ENCODE results near the gene MED12. TPM values are rescaled to one million over a fixed set of nuclear protein-coding genes. Genes with fewer than 3 reads are reported as not detected.
A peak's percentile ranks its signal among the peaks of the same experiment; 100 is the strongest.

MED12 gene
- total RNA-seq, 1 experiment from 2014 or later: 44.1 TPM

DNA sequence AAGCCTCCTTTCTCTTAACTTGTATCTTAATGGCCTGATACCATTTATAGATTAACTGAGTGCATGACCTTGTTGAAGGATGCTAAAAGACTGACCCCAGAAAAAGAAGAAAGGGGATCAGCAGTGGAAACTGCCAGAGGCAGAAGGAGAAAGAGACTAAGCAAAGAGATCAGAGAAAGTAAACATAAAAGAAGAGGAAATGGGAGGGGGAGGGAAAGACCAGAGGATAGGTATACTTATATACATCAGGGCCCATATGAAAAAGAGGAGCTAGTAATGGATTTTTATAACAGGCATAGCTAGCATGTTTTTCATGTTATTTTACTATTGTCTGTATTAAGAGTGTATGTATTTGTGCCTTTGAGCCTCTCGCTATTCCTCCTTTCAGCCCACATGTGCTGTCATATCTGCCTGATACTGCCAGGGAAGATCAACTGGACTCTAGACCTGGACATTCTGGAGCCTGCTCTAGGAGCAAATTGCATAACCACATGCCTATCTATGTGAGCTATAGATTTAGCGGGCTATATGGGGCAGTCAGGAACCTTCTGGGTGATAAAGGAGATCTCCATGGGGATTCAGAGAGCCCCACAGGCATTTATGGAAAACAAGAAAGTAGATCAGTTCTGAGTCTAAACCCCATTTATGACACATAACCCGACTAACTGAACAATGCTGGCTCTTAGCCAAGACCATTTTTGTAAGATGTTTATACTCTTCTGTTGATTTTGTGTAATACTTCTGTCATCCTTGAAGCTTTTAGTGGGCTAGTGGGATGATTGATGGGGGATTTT is 36.9 kb upstream of the MED12 start:
- no peaks in the 10 kb centered on the region for H3K27me3 ChIP-seq (replicated peaks; ENCODE audit: control insufficient read depth, insufficient read depth, low read length)
- Mint-ChIP-seq H3K27ac (ENCODE audit: unreplicated experiment) (peak overlapping the region; percentile 63), H3K4me3 (ENCODE audit: unreplicated experiment) (peak overlapping the region; percentile 11), H3K9me3 (ENCODE audit: unreplicated experiment) (no peaks in the 10 kb centered on the region), H3K4me1 (ENCODE audit: low read depth, unreplicated experiment) (peaks cover 10% of the 10 kb centered on the region), H3K36me3 (ENCODE audit: insufficient read depth, unreplicated experiment) (no peaks in the 10 kb centered on the region), H3K27me3 (ENCODE audit: insufficient read depth, unreplicated experiment) (no peaks in the 10 kb centered on the region)
- no peaks in the 10 kb centered on the region for H3K36me3 ChIP-seq (ENCODE audit: control insufficient read depth, insufficient read depth, low read length)
- TF ChIP-seq, protein P1, sequence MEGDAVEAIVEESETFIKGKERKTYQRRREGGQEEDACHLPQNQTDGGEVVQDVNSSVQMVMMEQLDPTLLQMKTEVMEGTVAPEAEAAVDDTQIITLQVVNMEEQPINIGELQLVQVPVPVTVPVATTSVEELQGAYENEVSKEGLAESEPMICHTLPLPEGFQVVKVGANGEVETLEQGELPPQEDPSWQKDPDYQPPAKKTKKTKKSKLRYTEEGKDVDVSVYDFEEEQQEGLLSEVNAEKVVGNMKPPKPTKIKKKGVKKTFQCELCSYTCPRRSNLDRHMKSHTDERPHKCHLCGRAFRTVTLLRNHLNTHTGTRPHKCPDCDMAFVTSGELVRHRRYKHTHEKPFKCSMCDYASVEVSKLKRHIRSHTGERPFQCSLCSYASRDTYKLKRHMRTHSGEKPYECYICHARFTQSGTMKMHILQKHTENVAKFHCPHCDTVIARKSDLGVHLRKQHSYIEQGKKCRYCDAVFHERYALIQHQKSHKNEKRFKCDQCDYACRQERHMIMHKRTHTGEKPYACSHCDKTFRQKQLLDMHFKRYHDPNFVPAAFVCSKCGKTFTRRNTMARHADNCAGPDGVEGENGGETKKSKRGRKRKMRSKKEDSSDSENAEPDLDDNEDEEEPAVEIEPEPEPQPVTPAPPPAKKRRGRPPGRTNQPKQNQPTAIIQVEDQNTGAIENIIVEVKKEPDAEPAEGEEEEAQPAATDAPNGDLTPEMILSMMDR (IDR thresholded peaks at IDR 0.05; ENCODE audit: insufficient read depth in 1 of 2, low read depth in 1 of 2, low read length in 1 of 2, severe bottlenecking in 1 of 2, unreplicated experiment in 1 of 2): no peak
- no peak overlapping the region for H3K4me3 ChIP-seq (ENCODE audit: low read depth, low read length)
- BruUV-seq (replicated peaks): no TSS peak
- ChIA-PET CTCF (no interaction called here), POLR2A (interaction anchor here (1.0 kb wide), 1 partner anchor 101 kb away, joined by 3 read pairs; no protein-coding TSS in a partner anchor)
- no peaks in the 10 kb centered on the region for H3K9me3 ChIP-seq
- peaks cover 16% of the 10 kb centered on the region for H3K4me1 ChIP-seq
- peak; percentile 30 to 58 for DNase-seq
- intact Hi-C loops (cut with micrococcal nuclease; ENCODE audit: unreplicated experiment): no loop called here

DNA sequence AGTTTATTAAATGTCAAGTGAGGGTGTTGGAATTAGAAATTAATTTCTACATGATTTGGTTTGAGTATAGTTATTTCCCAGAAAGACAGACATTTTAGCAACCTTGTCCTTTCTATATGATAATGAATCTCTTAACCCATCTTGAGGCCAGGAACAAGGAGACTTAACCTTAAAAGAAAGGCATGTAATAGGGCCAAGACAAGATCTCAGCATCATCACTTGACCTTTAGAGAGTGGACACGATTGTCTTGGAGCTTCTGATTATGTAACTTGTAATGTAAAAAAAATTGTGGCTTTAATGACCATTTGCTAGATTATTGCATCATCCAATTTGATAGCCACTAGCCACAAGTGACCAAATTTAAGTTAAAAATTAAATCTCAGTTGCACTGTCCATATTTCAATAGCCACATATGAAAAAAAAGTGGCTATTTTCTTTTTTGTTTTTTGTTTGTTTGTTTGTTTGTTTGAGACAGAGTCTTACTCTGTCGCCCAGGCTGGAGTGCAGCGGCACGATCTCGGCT is 36.2 kb upstream of the MED12 start:
- POLR2A ChIA-PET: interaction anchor here (1.0 kb wide), 1 partner anchor 100 kb away, joined by 3 read pairs; no protein-coding TSS in a partner anchor
- Mint-ChIP-seq H3K27ac (ENCODE audit: unreplicated experiment) (no peak overlapping the region), H3K9me3 (ENCODE audit: unreplicated experiment) (no peaks in the 10 kb centered on the region), H3K27me3 (ENCODE audit: insufficient read depth, unreplicated experiment) (no peaks in the 10 kb centered on the region), H3K36me3 (ENCODE audit: insufficient read depth, unreplicated experiment) (no peaks in the 10 kb centered on the region), H3K4me3 (ENCODE audit: unreplicated experiment) (no peak overlapping the region), H3K4me1 (ENCODE audit: low read depth, unreplicated experiment) (peaks cover 10% of the 10 kb centered on the region)
- Histone ChIP-seq H3K4me1 (peaks cover 16% of the 10 kb centered on the region), H3K9me3 (no peaks in the 10 kb centered on the region), H3K36me3 (ENCODE audit: control insufficient read depth, insufficient read depth, low read length) (no peaks in the 10 kb centered on the region), H3K27me3 (replicated peaks; ENCODE audit: control insufficient read depth, insufficient read depth, low read length) (no peaks in the 10 kb centered on the region), H3K4me3 (ENCODE audit: low read depth, low read length) (no peak overlapping the region)
- intact Hi-C loops (cut with micrococcal nuclease; ENCODE audit: unreplicated experiment): no loop called here
- no TSS peak for BruUV-seq (replicated peaks)
- CTCF ChIA-PET: no interaction called here
- TF ChIP-seq, protein P1 (IDR thresholded peaks at IDR 0.05; ENCODE audit: insufficient read depth in 1 of 2, low read depth in 1 of 2, low read length in 1 of 2, severe bottlenecking in 1 of 2, unreplicated experiment in 1 of 2): no peak
- DNase-seq: no peak

DNA sequence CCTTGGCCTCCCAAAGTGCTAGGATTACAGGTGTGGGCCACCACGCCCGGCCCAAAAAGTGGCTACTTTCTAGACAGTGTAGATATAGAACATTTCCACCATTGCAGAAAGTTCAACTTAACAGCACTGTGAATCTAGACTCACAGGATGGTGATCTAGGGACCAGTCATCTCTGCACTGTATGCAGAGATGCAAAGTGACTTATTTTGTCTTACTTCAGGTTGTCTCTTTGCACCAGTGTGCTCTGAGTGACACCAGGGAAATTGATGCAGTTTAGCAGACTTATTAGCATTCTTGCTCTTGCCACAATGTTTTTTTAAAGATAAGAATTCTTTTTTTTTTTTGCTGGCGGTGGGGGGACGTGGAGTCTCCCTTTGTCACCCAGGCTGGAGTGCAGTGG is 35.6 kb upstream of the MED12 start:
- DNase-seq: no peak
- Mint-ChIP-seq H3K27ac (ENCODE audit: unreplicated experiment) (no peak overlapping the region), H3K4me3 (ENCODE audit: unreplicated experiment) (no peak overlapping the region), H3K27me3 (ENCODE audit: insufficient read depth, unreplicated experiment) (no peaks in the 10 kb centered on the region), H3K36me3 (ENCODE audit: insufficient read depth, unreplicated experiment) (no peaks in the 10 kb centered on the region), H3K9me3 (ENCODE audit: unreplicated experiment) (no peaks in the 10 kb centered on the region), H3K4me1 (ENCODE audit: low read depth, unreplicated experiment) (peaks cover 10% of the 10 kb centered on the region)
- Histone ChIP-seq H3K9me3 (no peaks in the 10 kb centered on the region), H3K4me1 (peaks cover 16% of the 10 kb centered on the region), H3K27me3 (replicated peaks; ENCODE audit: control insufficient read depth, insufficient read depth, low read length) (no peaks in the 10 kb centered on the region), H3K36me3 (ENCODE audit: control insufficient read depth, insufficient read depth, low read length) (no peaks in the 10 kb centered on the region), H3K4me3 (ENCODE audit: low read depth, low read length) (no peak overlapping the region)
- ChIA-PET CTCF (no interaction called here), POLR2A (no interaction called here)
- TF ChIP-seq, protein P1 (IDR thresholded peaks at IDR 0.05; ENCODE audit: insufficient read depth in 1 of 2, low read depth in 1 of 2, low read length in 1 of 2, severe bottlenecking in 1 of 2, unreplicated experiment in 1 of 2): no peak
- intact Hi-C loops (cut with micrococcal nuclease; ENCODE audit: unreplicated experiment): no loop called here
- BruUV-seq (replicated peaks): no TSS peak

Measured in Caco-2 (cell line).